ENCODE data around the gene BAZ2B. TPM values are rescaled to one million over a fixed set of nuclear protein-coding genes. Genes with fewer than 3 reads are reported as not detected.
"Not testable (repeated sequence)": the region's sequence is repeated elsewhere in the genome, so short reads cannot be mapped to it uniquely, and the experiment has no call there.

The BAZ2B gene
- total RNA-seq, 3 donors from 2014 or later (not counting 1 experiment from before 2014, with no cell fraction given) = 59.8 to 73.7 (median 68.4) TPM

GRCh38 chr2:159409116-159409800 is 207.1 kb downstream of the BAZ2B start:
- H3K27ac Mint-ChIP-seq = no peak overlapping the region
- Histone ChIP-seq H3K36me3 (ENCODE audit: control insufficient read depth, insufficient read depth, low read length) (peaks cover 21% of the 10 kb centered on the region), H3K9me3 (ENCODE audit: control insufficient read depth, insufficient read depth, low read length) (no peaks in the 10 kb centered on the region), H3K27ac (ENCODE audit: low read length) (no peak overlapping the region), H3K4me1 (ENCODE audit: control insufficient read depth, insufficient read depth, low read length) (no peaks in the 10 kb centered on the region), H3K27me3 (ENCODE audit: control insufficient read depth, insufficient read depth, low read length) (no peaks in the 10 kb centered on the region), H3K4me3 (ENCODE audit: low read length) (no peak overlapping the region)
- H3K9me3 Mint-ChIP-seq = no peaks in the 10 kb centered on the region
- DNase-seq (no peak), ATAC-seq (no peak)
- TF ChIP-seq CTCF (IDR thresholded peaks at IDR 0.05) = no peak
- H3K4me3 Mint-ChIP-seq = no peak overlapping the region
- no peaks in the 10 kb centered on the region for H3K27me3 Mint-ChIP-seq (ENCODE audit: low read depth in 2 of 2)
- intact Hi-C loops (cut with micrococcal nuclease) = no loop called here
- WGBS (ENCODE audit: insufficient coverage) = no CpG with 5 or more reads among the region's 3 CpGs
- no peaks in the 10 kb centered on the region for H3K36me3 Mint-ChIP-seq
- H3K4me1 Mint-ChIP-seq = no peaks in the 10 kb centered on the region

GRCh38 chr2:159402790-159403189 is 213.6 kb downstream of the BAZ2B start:
- H3K36me3 ChIP-seq (ENCODE audit: control insufficient read depth, insufficient read depth, low read length) = peaks cover 13% of the 10 kb centered on the region
- intact Hi-C loops (cut with micrococcal nuclease) = no loop called here

GRCh38 chr2:159402160-159402559 is 214.2 kb downstream of the BAZ2B start:
- H3K27me3 Mint-ChIP-seq (ENCODE audit: low read depth in 2 of 2); H3K4me1 ChIP-seq (ENCODE audit: control insufficient read depth, insufficient read depth, low read length); H3K4me1 Mint-ChIP-seq; intact Hi-C loops (cut with micrococcal nuclease); H3K36me3 Mint-ChIP-seq; H3K9me3 Mint-ChIP-seq; H3K4me3 ChIP-seq (ENCODE audit: low read length); ATAC-seq; H3K27me3 ChIP-seq (ENCODE audit: control insufficient read depth, insufficient read depth, low read length); H3K9me3 ChIP-seq (ENCODE audit: control insufficient read depth, insufficient read depth, low read length); H3K4me3 Mint-ChIP-seq; H3K27ac ChIP-seq (ENCODE audit: low read length); H3K27ac Mint-ChIP-seq; DNase-seq: not testable (repeated sequence)
- peaks cover 13% of the 10 kb centered on the region for H3K36me3 ChIP-seq (ENCODE audit: control insufficient read depth, insufficient read depth, low read length)
- 92% methylated on average over 4 of the region's 5 CpGs for WGBS (ENCODE audit: insufficient coverage)

More at GRCh38 chr2:159402790-159403189, 213.6 kb downstream of the BAZ2B start:
- H3K4me3 ChIP-seq (ENCODE audit: low read length) = no peak overlapping the region
- no peaks in the 10 kb centered on the region for H3K4me1 Mint-ChIP-seq
- H3K27ac Mint-ChIP-seq = no peak overlapping the region
- H3K36me3 Mint-ChIP-seq = no peaks in the 10 kb centered on the region
- no peak for TF ChIP-seq CTCF (IDR thresholded peaks at IDR 0.05)
- H3K4me1 ChIP-seq (ENCODE audit: control insufficient read depth, insufficient read depth, low read length) = no peaks in the 10 kb centered on the region
- DNase-seq = no peak
- H3K27me3 Mint-ChIP-seq (ENCODE audit: low read depth in 2 of 2) = no peaks in the 10 kb centered on the region
- H3K27ac ChIP-seq (ENCODE audit: low read length) = no peak overlapping the region
- H3K9me3 ChIP-seq (ENCODE audit: control insufficient read depth, insufficient read depth, low read length) = no peaks in the 10 kb centered on the region
- no peaks in the 10 kb centered on the region for H3K27me3 ChIP-seq (ENCODE audit: control insufficient read depth, insufficient read depth, low read length)
- no CpG with 5 or more reads among the region's 2 CpGs for WGBS (ENCODE audit: insufficient coverage)
- no peak overlapping the region for H3K4me3 Mint-ChIP-seq
- ATAC-seq = no peak
- no peaks in the 10 kb centered on the region for H3K9me3 Mint-ChIP-seq

GRCh38 chr2:159399716-159400415 is 216.5 kb downstream of the BAZ2B start:
- TF ChIP-seq CTCF (IDR thresholded peaks at IDR 0.05) = no peak
- intact Hi-C loops (cut with micrococcal nuclease) = no loop called here
- Histone ChIP-seq H3K36me3 (ENCODE audit: control insufficient read depth, insufficient read depth, low read length) (peaks cover 9% of the 10 kb centered on the region), H3K4me3 (ENCODE audit: low read length) (no peak overlapping the region), H3K4me1 (ENCODE audit: control insufficient read depth, insufficient read depth, low read length) (no peaks in the 10 kb centered on the region), H3K27ac (ENCODE audit: low read length) (no peak overlapping the region), H3K9me3 (ENCODE audit: control insufficient read depth, insufficient read depth, low read length) (no peaks in the 10 kb centered on the region), H3K27me3 (ENCODE audit: control insufficient read depth, insufficient read depth, low read length) (no peaks in the 10 kb centered on the region)
- DNase-seq = no peak
- H3K27me3 Mint-ChIP-seq (ENCODE audit: low read depth in 2 of 2) = no peaks in the 10 kb centered on the region
- no peak overlapping the region for H3K4me3 Mint-ChIP-seq
- WGBS (ENCODE audit: insufficient coverage) = 93% methylated on average over 4 of the region's 5 CpGs
- H3K36me3 Mint-ChIP-seq = no peaks in the 10 kb centered on the region
- no peak for ATAC-seq
- no peak overlapping the region for H3K27ac Mint-ChIP-seq
- H3K4me1 Mint-ChIP-seq = no peaks in the 10 kb centered on the region
- H3K9me3 Mint-ChIP-seq = no peaks in the 10 kb centered on the region

Data from natural killer cell (primary cell).